ENCODE measurements around the gene CKMT1B.
"Not testable (repeated sequence)": the region's sequence is repeated elsewhere in the genome, so short reads cannot be mapped to it uniquely, and the experiment has no call there.

The CKMT1B gene

DNA sequence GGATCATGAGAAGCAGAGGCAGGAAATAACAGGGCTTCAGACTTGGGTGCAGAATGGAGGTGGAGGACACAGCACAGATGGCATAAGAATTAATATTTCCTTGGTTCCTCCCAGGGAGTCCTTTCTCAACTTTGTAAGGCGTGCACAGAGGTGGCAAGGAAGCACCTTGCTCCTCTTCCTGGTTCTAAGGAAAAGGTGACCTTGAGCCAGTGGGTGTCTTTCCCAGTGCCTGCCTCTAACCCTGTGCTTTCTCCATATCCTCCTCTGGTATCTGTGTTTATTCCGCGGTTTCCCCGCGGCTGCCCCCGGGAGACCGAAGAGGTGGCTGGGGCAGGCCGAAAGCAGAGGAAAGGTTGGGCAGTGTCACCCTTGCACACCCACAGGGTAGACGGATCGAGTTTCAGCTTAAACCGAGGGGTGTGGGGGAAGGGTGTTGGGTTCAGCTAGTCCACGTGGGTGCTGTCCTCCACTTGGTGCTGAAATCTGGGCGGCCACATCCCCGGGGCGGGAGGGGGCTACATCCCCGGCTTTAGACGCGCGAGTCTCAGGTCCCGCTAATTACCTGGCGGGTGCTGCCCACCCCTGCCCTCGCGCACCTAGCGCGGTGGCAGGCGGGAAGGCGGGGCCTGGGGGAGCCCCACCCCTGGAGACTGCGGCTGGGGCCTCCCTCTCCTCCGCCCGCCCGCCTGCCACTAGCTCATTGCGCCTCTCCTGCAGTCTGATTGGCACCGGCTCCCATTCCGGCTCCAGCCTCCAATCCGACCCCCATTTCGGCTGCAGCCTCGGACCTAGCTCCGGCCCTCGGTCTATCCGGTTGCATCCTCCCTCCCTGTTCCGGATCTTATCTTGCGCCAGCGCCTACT lies at the start of gene CKMT1B:
CKMT1B (plus strand) TSS at position 700 of the 863 bp plus-strand sequence. CDS start 192 bp downstream, outside the sequence.
- not testable (repeated sequence) for DNase-seq

DNA sequence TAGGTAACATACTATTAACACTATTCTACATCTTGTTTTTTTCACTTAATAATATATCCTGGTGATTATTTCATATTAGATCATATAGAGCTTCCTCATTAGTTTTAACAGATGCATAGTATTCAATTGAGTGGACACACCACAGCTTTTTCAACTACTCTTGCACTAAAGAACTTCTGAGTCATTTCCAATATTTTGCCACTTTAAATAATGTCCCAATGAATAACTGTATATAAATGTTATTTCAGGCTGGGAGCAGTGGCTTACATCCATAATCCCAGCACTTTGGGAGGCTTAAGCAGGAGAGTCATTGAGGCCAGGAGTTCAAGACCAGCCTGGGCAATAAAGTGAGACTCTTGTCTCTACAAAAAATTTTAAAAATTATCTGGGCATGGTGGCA lies 49.6 kb upstream of the CKMT1B start:
- DNase-seq: no peak

DNA sequence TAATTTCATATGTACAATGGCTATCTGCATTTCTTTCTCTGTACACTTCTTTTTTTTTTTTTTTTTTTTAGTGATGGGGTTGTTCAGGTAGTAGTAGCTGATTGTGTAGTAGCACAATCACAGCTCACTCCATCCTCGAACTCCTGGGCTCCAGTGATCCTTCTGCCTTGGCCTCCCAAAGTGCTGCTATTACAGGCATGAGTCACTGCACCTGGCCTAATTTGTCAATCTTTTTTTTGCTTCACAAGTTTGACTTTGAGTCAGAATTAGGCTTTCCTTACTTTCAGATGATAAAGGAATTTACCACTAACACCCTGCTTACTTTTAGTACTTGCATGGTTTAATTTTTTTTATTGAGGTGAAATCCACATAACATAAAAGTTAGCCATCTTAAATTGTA lies 48.4 kb upstream of the CKMT1B start:
- DNase-seq: no peak

DNA sequence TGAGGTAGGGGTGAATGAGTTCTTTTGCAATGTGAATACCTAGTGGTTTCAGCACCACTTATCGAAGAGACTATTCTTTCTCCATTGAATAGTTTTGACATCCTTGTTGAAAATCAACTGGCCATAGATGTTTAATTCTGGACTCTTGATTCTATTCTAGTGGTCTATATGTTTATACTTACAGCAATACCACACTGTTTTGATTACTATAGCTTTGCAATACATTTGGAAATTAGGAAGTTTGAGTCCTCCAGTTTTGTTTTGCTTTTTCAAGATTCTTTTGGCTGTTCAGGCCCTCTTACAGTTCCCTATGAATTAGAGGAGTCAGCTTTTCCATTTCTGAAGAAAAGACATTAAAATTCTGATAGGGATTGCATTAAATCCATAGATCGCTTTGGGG lies 46.3 kb upstream of the CKMT1B start:
- DNase-seq: no peak

DNA sequence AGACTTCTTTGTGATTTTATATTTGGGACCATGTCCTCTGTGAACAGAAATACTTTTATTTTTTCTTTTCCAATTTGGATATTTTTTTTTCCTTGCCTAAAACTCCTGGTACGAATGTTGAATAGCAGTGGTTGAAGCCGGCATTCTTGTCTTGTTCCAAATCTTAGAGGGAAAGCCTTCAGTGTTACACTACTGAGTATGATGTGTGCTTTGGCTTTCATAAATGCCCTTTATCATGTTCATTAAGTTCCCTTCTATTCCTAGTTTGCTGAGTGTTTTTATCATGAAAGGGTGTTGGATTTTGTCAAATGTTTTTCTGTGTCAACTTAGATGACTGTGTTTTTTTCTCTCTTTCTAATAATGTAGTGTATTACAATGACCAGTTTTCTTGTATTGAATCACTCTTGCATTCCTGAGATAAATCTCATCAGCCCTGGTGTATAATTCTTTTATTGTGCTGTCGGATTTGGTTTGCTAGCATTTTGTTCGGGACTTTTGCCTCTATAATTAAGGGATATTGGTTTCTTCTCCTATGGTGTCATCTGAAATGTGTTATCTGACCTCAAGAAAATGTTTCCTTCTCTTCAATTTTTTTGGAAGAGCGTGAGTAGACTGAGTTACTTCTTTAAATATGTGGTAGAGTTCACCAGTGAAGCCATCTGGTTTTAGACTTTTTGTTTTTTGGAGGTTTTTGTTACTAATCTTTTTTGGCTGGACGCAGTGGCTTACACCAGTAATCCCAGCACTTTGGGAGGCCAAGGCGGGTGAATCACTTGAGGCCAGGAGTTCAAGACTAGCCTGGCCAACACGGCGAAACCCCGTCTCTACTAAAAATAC lies 43.1 kb upstream of the CKMT1B start:
- no peak for DNase-seq

DNA sequence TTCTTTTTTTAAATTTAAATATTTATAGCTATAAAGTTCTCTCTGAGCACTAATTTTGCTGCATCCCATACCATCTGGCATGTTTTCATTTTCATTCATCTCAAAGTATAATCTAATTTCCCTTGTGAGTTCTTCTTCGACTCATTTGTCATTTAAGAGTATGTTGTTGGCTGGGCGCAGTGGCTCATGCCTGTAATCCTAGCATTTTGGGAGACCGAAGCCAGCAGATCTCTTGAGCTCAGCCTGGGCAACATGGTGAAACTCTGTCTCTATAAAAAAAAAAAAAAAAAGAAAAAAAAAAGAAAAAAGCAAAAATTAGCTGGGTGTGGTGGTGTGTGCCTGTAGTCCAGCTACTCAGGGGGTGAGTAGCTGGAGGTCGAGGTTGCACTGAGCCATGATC lies 41.6 kb upstream of the CKMT1B start:
- DNase-seq: no peak

DNA sequence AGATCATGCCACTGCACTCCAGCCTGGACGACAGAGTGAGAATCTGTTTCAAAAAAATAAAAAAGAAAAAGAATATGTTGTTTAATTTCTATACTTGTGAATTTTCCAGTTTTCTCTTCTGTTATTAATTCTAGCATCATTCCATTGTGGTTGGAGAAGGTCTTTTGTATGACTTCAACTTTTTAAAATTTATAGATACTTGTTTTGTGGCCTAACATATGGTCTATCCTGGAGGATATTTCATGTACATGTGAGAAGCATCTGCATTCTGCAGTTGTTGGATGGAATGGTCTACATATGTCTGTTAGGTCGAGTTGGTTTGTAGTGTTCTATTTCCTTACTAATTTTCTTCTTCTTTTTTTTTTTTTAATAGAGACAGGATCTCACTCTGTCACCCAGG lies 40.8 kb upstream of the CKMT1B start:
- DNase-seq: no peak

DNA sequence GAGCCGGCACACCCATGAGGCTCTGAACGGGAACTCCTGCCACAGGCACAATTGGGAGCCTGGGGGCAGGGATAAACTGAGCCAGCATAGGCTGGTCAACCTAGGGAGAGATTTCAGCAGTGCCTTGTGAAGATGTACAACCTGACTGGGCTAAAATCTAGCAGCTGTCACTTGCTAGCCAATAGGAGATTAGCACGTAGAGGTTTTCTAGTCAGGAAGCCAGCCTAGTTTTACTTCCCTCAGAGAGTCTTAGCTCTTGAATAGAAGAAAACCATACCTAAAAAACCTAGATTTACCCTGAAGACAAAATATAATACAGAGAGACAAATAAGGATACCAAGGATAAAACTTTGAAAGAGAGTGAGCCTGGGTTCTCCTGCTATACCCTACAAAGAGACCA lies 31.1 kb upstream of the CKMT1B start:
- not testable (repeated sequence) for DNase-seq

DNA sequence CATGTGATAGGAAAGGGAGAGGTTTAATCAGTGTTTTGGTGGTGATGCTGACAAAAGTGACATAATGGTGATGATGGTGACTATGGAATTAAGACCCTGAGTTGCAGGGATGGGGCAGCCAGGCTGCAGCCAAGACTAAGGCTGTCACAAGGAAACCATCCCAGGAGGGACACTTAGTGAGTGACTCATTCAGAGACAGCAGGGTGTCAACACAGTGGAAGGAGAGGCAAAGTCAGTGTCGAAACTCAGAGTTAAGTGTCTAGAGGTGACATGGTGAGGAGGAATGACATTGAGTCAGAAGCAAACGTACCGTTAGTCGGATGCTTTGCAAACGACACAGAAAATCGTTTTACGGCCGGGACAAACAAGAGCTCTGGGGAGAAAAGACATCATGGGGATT lies 30.0 kb upstream of the CKMT1B start:
- DNase-seq: not testable (repeated sequence)

DNA sequence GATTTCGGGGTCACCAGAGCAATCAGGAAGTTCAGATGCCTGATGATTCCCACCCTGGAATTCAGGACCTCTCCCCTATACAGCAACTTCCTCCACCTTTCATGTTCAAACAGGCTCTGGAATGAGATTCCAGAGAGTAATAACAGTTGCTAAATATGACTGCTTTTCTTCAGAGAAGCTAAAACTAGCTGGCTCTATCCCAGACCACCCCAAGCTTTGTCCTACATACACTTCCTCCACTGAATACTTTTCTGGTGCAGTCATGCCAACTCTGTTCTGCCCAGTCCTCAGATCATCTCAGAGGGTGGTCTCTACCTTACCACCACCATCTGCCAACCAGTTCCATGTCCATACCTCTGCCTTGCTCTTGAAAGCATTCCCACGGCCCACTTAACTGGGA lies 27.2 kb upstream of the CKMT1B start:
- DNase-seq: not testable (repeated sequence)

DNA sequence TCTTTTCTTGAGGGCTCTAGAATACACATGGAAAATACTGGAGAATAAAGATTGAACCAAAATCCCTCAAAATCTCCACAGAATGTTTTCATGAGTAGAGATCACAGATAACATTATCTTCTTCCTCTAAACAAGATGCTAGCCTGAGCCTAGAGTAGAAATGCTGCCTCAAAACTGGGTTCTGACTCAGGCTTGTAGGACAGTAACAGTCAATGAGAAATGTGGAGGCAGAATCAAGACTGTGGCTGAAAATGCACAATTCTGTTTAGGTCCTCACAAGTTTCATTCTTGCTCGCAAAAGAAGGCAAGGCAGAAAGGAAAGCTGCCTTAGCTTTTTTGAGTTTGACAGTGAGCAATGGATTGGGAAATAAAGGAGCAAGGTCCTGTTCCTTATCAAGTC lies 19.2 kb upstream of the CKMT1B start:
- DNase-seq: not testable (repeated sequence)

DNA sequence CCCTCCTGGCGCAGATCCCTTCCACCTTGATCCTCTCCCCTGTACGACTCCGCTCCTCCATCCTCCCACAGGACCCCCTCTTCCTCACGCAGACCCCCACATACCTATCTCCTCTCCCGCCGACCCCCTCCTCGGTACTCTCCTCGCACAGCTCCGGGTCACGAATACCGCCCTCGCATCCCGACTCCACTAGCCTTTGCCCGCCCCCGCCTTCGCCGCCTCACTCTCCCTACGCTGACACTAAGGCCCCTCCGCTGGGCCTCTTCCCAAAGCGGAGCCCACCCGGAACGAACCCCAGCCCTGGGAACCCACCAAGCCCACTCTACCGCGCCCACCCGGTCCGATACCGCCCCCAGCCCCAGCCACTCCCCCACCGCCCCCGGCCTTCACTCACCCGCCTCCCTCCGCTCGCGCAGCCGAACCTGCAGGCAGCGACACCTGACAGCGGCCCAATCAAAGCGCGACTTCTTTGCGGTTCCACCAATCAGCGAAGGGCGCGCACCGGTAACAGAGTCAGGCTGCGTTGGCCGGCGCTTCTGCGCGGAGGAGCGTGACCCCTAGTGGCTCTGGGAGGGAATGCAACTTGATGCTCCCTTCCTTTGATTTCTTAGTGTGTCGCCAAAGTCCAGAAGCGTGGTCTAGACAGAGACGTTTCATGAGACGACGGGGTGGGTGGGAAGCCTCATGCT lies 3.9 kb upstream of the CKMT1B start, which contains the start of gene PPIP5K1:
PPIP5K1 (minus strand) TSS at position 431 of the 689 bp plus-strand sequence. CDS start 5,704 bp downstream, outside the sequence.
- DNase-seq: not testable (repeated sequence)

DNA sequence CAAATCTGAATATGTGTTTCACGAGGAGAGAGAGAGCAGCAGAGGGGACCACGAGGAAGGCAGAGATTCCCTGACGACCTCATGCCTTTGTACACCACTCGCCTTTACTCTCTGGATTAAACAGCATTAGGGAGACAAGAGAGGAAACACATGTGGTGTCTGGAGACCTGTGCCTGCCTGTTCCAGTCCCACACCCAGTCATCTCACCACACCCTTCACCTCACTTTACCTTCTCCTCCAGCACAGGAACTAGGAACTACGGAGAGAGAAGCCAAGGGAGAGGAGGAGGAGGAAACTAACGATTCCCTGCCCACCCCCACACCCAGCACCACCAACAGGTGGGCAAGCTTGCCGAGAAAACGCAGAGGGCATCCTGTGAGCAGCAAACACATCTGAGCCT lies 986 bp upstream of the CKMT1B start:
- not testable (repeated sequence) for DNase-seq

DNA sequence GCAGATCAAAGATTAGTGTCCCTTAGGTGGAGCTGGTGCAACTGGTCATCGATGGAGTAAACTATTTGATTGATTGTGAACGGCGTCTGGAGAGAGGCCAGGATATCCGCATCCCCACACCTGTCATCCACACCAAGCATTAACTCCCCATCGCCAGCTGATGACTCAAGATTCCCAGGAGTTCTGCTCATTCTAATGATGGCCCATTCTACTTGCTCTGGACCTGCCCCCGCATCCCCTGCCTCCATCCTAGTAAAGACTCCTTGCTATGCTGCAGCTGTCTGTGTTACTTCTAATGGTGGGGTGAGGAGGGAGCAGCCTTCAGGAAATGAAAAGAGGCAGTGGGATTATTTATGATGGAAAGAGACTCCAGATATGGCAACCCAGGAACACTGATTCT lies 5.3 kb downstream of the CKMT1B start:
- DNase-seq: not testable (repeated sequence)

DNA sequence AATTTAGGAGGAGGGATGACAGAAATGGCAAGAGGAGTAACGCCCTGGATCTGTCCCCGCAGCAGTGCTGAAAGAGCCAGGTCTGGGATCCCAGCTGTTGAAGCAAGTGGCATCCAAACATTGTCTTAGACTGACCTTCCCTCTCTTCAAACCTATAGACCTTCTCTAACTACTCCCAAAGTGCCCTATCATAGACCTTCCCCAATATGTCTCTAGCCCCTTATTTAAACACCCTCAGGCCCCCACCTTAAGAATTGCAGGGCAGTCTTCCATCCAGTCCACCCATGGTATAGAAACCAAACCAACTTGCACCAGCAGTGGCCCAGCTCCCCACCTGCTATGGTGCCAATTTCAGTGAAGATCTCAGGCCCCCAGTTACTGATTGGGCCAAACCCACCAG lies 6.4 kb downstream of the CKMT1B start:
- DNase-seq: not testable (repeated sequence)

DNA sequence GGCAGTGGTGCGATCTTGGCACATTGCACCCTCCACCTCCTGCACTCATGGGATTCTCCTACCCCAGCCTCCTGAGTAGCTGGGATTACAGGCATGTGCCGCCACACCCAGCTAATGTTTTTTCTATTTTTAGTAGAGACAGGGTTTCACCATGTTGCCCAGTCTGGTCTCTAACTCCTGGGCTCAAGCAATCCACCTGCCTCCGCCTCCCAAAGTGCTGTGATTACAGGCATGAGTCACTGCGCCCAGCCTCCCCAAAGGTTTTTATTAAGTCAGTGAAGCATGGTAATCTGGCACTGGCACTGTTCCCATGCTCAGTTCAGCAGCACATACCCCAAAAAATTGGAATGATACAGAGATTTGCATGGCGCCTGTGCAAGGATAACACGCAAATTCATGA lies 8.4 kb downstream of the CKMT1B start:
- not testable (repeated sequence) for DNase-seq

DNA sequence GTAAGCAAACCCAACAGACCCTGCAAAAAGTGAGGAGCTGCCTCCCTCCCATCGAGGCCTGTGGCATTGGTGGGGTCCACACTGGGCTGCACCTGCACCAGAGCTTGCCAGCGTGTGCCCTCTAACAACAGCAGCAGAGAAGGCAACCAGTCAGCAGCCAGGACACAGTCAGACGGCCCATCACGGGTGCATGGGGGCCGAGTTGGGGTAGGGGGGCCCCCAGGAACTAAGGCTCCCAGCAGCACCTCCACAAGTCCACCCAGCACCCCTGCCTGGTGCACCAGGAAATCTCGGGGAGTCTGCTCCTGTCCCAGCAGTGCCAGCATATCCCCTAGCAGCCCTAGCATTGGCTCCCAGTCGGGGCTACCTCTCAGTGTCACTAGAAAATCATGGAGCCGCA lies 23.9 kb downstream of the CKMT1B start:
- not testable (repeated sequence) for DNase-seq

DNA sequence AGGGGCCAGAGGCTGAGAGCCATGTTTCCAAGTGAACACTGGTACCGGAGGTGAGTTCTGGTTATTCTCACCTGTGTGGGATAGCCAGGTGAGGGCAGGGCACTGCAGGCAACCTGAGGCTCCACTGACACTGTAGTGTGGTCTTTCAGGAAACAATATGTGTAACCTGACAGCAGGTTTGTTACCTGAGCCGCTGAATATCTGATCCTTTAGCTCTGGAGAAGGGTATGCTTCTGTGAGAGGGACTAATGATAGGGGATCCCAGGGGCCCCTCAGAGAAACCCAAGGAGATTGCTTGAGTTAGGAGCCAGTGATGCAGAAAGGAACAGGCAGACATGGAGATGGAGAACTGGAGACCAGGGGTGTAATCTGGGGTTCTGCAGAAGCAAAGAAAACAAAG lies 24.9 kb downstream of the CKMT1B start, which contains the start of gene STRC:
STRC (minus strand) TSS at position 101 of the 400 bp plus-strand sequence; CDS start at position 23, 78 bp downstream.
- DNase-seq: not testable (repeated sequence)

DNA sequence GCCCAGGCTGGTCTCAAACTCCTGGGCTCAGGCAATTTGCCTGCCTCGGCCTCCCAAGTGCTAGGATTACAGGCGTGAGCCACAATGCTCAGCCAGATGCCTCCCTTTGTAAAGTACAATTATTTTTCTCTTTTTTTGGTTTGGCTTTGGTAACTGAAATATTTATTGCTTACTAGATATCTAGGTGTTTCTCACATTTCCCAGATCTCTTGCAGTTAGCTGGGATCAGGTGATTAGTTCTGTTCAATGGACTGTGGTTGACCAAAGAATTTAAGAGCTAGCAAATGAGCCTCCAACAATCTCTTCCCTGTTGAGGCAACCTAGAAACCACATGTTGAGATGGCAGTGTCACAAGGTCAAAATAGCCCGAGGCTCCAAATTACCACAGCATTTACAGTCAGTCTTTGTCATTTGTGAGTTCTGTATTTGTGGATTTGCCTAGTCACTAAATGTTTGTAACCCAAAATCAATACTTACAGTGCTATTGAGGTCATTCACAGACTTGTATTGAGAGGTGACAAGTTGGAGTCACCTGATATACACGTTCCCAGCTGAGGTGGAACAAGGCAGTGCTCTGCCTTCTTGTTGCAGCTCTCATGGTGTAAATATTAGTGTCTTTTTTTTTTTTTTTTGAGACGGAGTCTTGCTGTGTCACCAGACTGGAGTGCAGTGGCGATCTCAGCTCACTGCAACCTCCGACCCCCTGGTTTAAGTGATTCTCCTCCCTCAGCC lies 28.4 kb downstream of the CKMT1B start:
- not testable (repeated sequence) for DNase-seq

DNA sequence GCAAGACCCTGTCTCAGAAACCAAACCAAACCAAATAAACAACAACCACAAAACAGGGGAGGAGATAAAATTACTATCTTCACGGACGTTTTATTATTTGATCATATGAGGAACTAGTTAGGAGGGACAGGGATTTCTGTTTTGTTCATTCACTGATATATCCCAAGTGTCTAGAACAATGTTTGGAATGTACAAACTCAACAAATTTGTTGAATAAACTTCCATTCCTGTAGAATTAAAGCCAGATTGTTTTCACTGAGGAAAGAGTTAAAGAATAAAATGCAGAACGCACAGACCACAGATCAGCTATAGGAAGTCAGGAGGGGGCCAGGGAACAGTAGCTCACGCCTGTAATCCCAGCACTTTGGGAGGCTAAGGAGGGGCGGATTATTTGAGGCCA lies 31.3 kb downstream of the CKMT1B start:
- no peak for DNase-seq

DNA sequence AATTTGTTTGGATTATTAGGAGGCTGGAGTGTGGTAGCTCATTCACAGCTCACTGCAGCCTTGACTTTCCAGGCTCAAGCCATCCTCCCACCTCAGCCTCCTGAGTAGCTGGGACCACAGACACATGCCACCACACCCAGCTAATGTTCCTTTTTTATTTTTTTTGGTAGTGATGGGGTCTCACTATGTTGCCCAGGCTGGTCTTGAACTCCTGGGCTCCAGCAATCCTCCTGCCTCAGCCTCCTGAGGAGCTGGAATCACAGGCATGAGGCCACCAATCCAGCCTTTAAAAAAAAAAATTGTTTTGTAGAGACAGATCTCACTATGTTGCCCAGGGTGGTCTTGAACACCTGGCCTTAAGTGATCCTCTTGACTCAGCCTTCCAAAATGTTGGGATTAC lies 33.1 kb downstream of the CKMT1B start:
- DNase-seq: not testable (repeated sequence)

All from CD4-positive, alpha-beta T cell treated with Interleukin-4 for 4 hours (primary cell).